Loucy (cell line): Measurements from ENCODE around the gene CLEC1A.

Source experiments
- EZH2phosphoT487 ChIP-seq: fragments of 200-600 bp; IDR thresholded peaks from 2 replicates; pipeline ENCODE4 v1.6.1; 2018; ENCODE audit warnings: antibody characterized with exemption, mild to moderate bottlenecking, moderate library complexity, borderline replicate concordance
- TF ChIP-seq, protein P1 (sequence below): fragments of 200-600 bp; sonication (generic); conservative IDR thresholded peaks from 2 replicates; pipeline ENCODE4 v1.5.1; 2014; ENCODE audit warnings: mild to moderate bottlenecking, antibody characterized with exemption, low read length

DNA sequence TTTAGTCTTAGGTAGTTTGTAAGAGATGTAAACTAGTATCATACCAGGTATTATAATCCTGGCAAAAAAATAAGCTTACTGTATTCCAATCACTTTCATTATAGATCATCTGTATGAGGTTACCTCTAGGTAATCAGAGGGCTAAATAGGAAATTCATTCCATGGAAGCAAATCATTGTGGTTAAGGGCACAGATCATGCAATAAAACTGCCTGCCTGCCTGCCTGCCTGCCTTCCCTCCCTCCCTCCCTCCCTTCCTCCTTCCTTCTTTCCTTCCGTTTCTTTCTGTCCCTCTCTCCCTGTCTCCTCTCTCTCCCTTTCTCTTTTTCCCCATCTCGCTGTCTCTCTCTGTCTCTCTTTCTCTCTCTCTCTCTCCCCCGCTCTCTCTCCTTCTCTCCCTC, 71.5 kb downstream of the CLEC1A start:
- TF ChIP-seq, protein P1, sequence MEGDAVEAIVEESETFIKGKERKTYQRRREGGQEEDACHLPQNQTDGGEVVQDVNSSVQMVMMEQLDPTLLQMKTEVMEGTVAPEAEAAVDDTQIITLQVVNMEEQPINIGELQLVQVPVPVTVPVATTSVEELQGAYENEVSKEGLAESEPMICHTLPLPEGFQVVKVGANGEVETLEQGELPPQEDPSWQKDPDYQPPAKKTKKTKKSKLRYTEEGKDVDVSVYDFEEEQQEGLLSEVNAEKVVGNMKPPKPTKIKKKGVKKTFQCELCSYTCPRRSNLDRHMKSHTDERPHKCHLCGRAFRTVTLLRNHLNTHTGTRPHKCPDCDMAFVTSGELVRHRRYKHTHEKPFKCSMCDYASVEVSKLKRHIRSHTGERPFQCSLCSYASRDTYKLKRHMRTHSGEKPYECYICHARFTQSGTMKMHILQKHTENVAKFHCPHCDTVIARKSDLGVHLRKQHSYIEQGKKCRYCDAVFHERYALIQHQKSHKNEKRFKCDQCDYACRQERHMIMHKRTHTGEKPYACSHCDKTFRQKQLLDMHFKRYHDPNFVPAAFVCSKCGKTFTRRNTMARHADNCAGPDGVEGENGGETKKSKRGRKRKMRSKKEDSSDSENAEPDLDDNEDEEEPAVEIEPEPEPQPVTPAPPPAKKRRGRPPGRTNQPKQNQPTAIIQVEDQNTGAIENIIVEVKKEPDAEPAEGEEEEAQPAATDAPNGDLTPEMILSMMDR: no peak
- no peak for TF ChIP-seq EZH2phosphoT487
